Measurements from ENCODE around the gene SEPTIN6. TPM values are rescaled to one million over a fixed set of nuclear protein-coding genes. Genes with fewer than 3 reads are reported as not detected.

SEPTIN6 gene
- total and polyA plus RNA-seq, 2 of the 4 experiments (the other 2 are of a cell fraction) = 16.2 to 19.0 TPM

DNA sequence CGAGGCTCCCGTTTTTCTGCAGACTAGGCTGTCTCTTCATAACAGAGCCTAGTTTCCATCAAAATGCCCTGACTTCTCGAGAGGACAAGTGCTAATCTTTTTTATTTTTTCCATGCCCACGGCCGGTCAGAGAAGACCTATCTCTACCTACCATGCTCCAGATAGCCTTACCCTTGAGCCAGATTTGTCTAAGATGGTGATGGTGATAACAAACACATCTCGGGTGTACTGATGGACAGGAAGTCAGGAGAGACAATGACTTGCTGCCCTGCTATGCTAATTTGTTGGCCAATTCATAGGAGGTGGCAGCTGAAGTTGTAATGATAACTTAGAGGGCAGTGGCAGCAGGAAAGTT, 44.6 kb downstream of the SEPTIN6 start:
- peaks cover 4% of the 10 kb centered on the region; the same call in 1 of the 2 replicates for H3K36me3 ChIP-seq (ENCODE audit: control insufficient read depth, insufficient read depth, low read length)
- H3K18ac ChIP-seq (ENCODE audit: low read depth, low read length) = no peak overlapping the region
- no peak overlapping the region for H3K27ac ChIP-seq (ENCODE audit: insufficient read depth, low read length)
- no peaks in the 10 kb centered on the region for H3K4me1 ChIP-seq (ENCODE audit: control insufficient read depth, insufficient read depth, low read length)
- no peak overlapping the region for H3K4ac ChIP-seq (ENCODE audit: low read depth, low read length)
- H4K8ac ChIP-seq (ENCODE audit: low read depth in 2 of 2, low read length in 2 of 2) = no peak overlapping the region
- H3K56ac ChIP-seq (ENCODE audit: extremely low read depth, insufficient read depth, low read length) = no peak overlapping the region
- H2AFZ ChIP-seq (replicated peaks; ENCODE audit: low read length, poor library complexity) = no peak overlapping the region
- no peak overlapping the region for H4K5ac ChIP-seq (ENCODE audit: low read depth, low read length)
- H2AK9ac ChIP-seq (replicated peaks; ENCODE audit: low read depth, low read length, poor library complexity) = no peak overlapping the region
- H2BK15ac ChIP-seq (ENCODE audit: low read depth, low read length) = no peak overlapping the region
- no peak for DNase-seq
- H3K79me1 ChIP-seq (ENCODE audit: low read depth in 1 of 2, low read length in 2 of 2) = no peaks in the 10 kb centered on the region
- H3K27me3 ChIP-seq (ENCODE audit: control insufficient read depth, insufficient read depth, low read length) = no peaks in the 10 kb centered on the region
- no peaks in the 10 kb centered on the region for H3K9me3 ChIP-seq (ENCODE audit: control insufficient read depth, insufficient read depth, low read length)
- no peak overlapping the region for H2BK20ac ChIP-seq (ENCODE audit: low read depth, low read length)
- CTCF ChIA-PET = no interaction called here
- POLR2A ChIA-PET (ENCODE audit: unreplicated experiment) = no interaction called here
- H3K4me3 ChIP-seq (ENCODE audit: insufficient read depth, low read depth, low read length) = no peak overlapping the region
- H3K14ac ChIP-seq (replicated peaks; ENCODE audit: low read depth, low read length) = no peak overlapping the region
- no peak overlapping the region for H3K9ac ChIP-seq (ENCODE audit: low read depth, low read length)
- TF ChIP-seq, protein P1, sequence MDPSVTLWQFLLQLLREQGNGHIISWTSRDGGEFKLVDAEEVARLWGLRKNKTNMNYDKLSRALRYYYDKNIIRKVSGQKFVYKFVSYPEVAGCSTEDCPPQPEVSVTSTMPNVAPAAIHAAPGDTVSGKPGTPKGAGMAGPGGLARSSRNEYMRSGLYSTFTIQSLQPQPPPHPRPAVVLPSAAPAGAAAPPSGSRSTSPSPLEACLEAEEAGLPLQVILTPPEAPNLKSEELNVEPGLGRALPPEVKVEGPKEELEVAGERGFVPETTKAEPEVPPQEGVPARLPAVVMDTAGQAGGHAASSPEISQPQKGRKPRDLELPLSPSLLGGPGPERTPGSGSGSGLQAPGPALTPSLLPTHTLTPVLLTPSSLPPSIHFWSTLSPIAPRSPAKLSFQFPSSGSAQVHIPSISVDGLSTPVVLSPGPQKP (IDR thresholded peaks at IDR 0.05; ENCODE audit: borderline replicate concordance, low read depth, low read length) = no peak
- TF ChIP-seq CEBPB (IDR thresholded peaks at IDR 0.05; ENCODE audit: low read depth, low read length) = no peak
- TF ChIP-seq CHD1 (IDR thresholded peaks at IDR 0.05; ENCODE audit: low read depth, low read length) = no peak
- TF ChIP-seq, protein P2, sequence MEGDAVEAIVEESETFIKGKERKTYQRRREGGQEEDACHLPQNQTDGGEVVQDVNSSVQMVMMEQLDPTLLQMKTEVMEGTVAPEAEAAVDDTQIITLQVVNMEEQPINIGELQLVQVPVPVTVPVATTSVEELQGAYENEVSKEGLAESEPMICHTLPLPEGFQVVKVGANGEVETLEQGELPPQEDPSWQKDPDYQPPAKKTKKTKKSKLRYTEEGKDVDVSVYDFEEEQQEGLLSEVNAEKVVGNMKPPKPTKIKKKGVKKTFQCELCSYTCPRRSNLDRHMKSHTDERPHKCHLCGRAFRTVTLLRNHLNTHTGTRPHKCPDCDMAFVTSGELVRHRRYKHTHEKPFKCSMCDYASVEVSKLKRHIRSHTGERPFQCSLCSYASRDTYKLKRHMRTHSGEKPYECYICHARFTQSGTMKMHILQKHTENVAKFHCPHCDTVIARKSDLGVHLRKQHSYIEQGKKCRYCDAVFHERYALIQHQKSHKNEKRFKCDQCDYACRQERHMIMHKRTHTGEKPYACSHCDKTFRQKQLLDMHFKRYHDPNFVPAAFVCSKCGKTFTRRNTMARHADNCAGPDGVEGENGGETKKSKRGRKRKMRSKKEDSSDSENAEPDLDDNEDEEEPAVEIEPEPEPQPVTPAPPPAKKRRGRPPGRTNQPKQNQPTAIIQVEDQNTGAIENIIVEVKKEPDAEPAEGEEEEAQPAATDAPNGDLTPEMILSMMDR (conservative IDR thresholded peaks at IDR 0.05; ENCODE audit: low read depth, low read length) = no peak
- no peak for TF ChIP-seq MAZ (IDR thresholded peaks at IDR 0.05; ENCODE audit: borderline replicate concordance, low read depth, low read length)
- no peak for TF ChIP-seq RAD21 (IDR thresholded peaks at IDR 0.05; ENCODE audit: low read length)
- no peak for TF ChIP-seq POLR2A (IDR thresholded peaks at IDR 0.05; ENCODE audit: low read depth, low read length)
- TF ChIP-seq BHLHE40 (IDR thresholded peaks at IDR 0.05; ENCODE audit: low read depth, low read length) = no peak
- no peak for TF ChIP-seq SMC3 (IDR thresholded peaks at IDR 0.05; ENCODE audit: low read depth, low read length)
- TF ChIP-seq MXI1 (IDR thresholded peaks at IDR 0.05; ENCODE audit: borderline replicate concordance, low read depth, low read length) = no peak
- no peak overlapping the region for H2AK5ac ChIP-seq (ENCODE audit: low read depth, low read length)
- H3K23ac ChIP-seq (ENCODE audit: low read depth, low read length) = no peak overlapping the region
- H3K4me2 ChIP-seq (ENCODE audit: low read depth, low read length) = no peak overlapping the region
- intact Hi-C loops (cut with micrococcal nuclease) = no loop called here
- BruUV-seq (replicated peaks) = no TSS peak
- ATAC-seq (ENCODE audit: low read depth) = no peak
- dilution Hi-C loops (cut with HindIII; ENCODE audit: low sequenced_read_pairs, unreplicated experiment) = no loop called here
- H4K91ac ChIP-seq (ENCODE audit: insufficient read depth, low read depth, low read length) = no peak overlapping the region
- H4K20me1 ChIP-seq (ENCODE audit: insufficient read depth, low read length) = no peaks in the 10 kb centered on the region
- in situ Hi-C loops (cut with MboI; ENCODE audit: low sequenced_read_pairs) = no loop called here
- H2BK5ac ChIP-seq (ENCODE audit: low read depth, low read length, poor library complexity, severe bottlenecking) = no peak overlapping the region
- H3K9me1 ChIP-seq (ENCODE audit: insufficient read depth, low read length) = no peaks in the 10 kb centered on the region
- H2BK120ac ChIP-seq (ENCODE audit: low read depth, low read length) = no peak overlapping the region
- 80% methylated on average over 1 of the region's 6 CpGs; no CpG with 5 or more reads in 1 of the 2 experiments for WGBS, 2 experiments (ENCODE audit: extremely low coverage in 2 of 2, insufficient read length in 1 of 2)

All from IMR-90 (cell line).